Stomach smooth muscle (tissue), 2 donors: ENCODE results near the gene IQCK.

Source experiments
- H3K27ac ChIP-seq: one replicate; pipeline ENCODE4 v1.7.0; 2013; ENCODE audit warnings: mild to moderate bottlenecking, low read length, inconsistent platforms
- H3K27me3 ChIP-seq, 2 donors: one replicate each; pipeline ENCODE4 v1.7.0; 2013; ENCODE audit warnings: low read length in 2 of 2; ENCODE audit not compliant: insufficient read depth in 2 of 2, control insufficient read depth in 1 of 2
- H3K36me3 ChIP-seq, 2 donors: one replicate each; pipeline ENCODE4 v1.7.0; 2013; ENCODE audit warnings: low read length in 2 of 2; ENCODE audit not compliant: control insufficient read depth in 2 of 2, insufficient read depth in 2 of 2
- H3K4me1 ChIP-seq: one replicate; pipeline ENCODE4 v1.7.0; 2013; ENCODE audit warnings: low read length; ENCODE audit not compliant: control insufficient read depth, insufficient read depth
- H3K4me3 ChIP-seq, 2 donors: one replicate each; pipeline ENCODE4 v1.7.0; 2013; ENCODE audit warnings: low read length in 2 of 2
- H3K9ac ChIP-seq, 2 donors: one replicate each; pipeline ENCODE4 v1.7.0; 2013; ENCODE audit warnings: low read length in 2 of 2, mild to moderate bottlenecking in 1 of 2
- H3K9me3 ChIP-seq, 2 donors: one replicate each; pipeline ENCODE4 v1.7.0; 2013; ENCODE audit warnings: low read length in 2 of 2; ENCODE audit not compliant: control insufficient read depth in 2 of 2
- donor health status: healthy.
- donor health status: Pancreatic carcinoma.

The IQCK gene

DNA sequence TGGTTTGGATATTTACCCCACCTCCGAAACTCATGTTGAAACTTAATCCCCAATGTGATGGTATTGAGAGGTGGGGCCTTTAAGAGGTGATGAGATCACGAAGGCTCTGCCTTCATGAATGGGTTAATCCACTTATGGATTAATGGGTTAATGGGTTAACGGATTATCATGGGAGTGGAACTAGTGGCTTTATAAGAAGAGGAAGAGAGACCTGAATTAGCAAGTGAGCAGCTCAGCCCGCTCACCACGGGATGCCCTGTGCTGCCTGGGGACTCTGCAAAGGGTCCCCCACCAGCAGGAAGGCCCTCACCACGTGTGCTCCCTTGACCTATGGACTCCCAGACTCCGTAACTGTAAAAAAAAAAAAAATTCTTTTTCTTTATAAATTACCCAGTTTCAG lies 183.1 kb downstream of the IQCK start:
- Histone ChIP-seq H3K4me1 (no peaks in the 10 kb centered on the region), H3K36me3 (no peaks in the 10 kb centered on the region), H3K27me3 (peaks cover 0 to 6% of the 10 kb centered on the region in 2 donors), H3K9me3 (no peaks in the 10 kb centered on the region), H3K4me3 (no peak overlapping the region), H3K9ac (no peak overlapping the region), H3K27ac (no peak overlapping the region)

DNA sequence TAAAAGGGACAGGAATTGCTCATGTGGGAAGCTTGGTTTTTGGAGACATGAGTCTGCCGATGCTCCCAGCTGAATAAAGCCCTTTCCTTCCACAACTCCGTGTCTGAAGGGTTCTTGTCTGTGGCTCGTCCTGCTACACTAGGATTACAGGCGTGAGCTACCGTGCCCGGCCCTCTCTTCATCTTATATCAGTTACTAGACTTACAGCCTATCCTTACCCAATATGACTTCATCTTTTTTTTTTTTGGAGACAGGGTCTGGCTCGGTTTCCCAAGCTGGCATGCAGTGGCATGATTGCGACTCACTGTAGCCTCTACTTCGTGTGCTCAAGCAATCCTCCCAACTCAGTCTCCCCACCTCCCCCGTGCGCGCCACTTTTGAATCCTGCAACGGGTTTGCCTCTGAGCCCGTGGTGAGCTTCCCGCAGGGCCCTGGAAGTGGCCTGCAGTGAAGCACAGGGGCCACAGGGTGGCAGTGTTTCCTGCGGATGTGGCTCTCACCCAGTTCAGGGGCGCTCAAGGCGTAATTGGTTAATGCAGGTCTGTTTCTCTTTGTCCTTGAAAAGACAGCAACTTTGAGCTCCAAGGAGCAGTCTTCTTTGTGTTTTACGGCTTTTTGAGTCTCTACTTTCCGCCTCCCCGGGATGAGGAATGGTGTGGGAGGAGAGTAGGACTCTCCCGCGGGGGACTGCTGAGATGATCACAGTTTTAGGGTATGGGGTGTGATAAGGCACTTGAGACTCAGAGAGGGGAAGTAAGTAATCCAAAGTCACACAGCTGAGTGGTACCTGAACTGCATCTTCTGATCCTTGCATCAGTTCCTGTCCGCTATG lies 189.3 kb downstream of the IQCK start:
- Histone ChIP-seq H3K9ac (peak overlapping the region in 1 of 2 donors; percentile 48), H3K4me3 (peak overlapping the region; percentile 17 to 47), H3K27me3 (peaks cover 2 to 11% of the 10 kb centered on the region in 2 donors), H3K36me3 (no peaks in the 10 kb centered on the region), H3K9me3 (no peaks in the 10 kb centered on the region), H3K4me1 (peaks cover 6% of the 10 kb centered on the region), H3K27ac (no peak overlapping the region)
